ENCODE results near the gene SLC22A4. TPM values are rescaled to one million over a fixed set of nuclear protein-coding genes. Genes with fewer than 3 reads are reported as not detected.

Gene SLC22A4
- 2.2 TPM for total RNA-seq
- long read RNA-seq, partial matches to known transcripts = 1 of 6 reads
- long read RNA-seq, other reads (novel, unspliced or antisense) = 5 of 6 reads

- intact Hi-C loops (cut with DNase I) = loop anchor here (2.0 to 5.0 kb wide), 3 partner anchors 67 to 203 kb away; partner anchors contain the start of gene P4HA2
Measured at GRCh38 chr5:132293992-132294727, at the start of gene SLC22A4. Gene SLC22A4, plus strand, starts transcription at chr5:132294394. Its CDS starts 223 bp downstream, at chr5:132294617.

DNA sequence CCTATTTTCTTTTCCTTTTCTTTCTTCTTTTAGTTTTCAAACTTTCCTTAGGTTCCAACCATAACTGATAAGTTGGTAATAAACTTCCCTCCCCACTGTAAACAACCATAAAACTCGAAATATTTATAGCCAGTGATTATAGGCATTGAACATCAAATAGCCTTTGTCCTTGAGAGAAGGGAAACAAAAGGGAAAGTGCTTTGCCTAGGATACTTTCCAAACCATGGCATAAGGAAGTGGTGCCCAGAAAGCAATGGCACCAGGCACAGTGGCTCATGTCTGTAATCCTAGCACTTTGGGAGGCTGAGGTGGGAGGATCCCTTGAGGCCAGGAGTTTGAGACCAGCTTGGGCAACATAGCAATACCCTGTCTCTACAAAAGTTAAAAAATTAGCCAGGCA lies 48.6 kb upstream of the SLC22A4 start:
- intact Hi-C loops (cut with DNase I) = no loop called here
- DNase-seq (ENCODE audit: low spot score) = no peak

More at GRCh38 chr5:132293992-132294727, at the start of gene SLC22A4:
- peak; percentile 96 for DNase-seq (ENCODE audit: low spot score)

DNA sequence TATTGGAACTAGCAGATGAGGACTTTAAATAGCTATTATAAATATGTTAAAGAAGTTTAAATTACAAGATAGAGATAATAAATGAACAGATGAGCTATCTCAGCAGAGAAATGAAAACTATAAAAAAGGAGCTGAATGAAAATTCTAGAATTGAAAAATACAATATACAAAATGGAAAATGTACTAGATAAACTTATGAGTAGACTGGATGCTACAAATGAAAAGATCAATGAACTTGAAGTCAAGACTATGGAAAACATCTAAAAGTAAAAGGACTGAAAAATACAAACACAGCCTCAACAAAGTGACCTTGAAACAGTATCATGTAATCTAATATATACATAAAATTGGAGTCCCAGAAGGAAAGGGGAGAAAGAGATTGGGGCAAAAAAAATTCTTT lies 47.4 kb upstream of the SLC22A4 start:
- DNase-seq (ENCODE audit: low spot score) = no peak
- intact Hi-C loops (cut with DNase I) = no loop called here

- intact Hi-C loops (cut with DNase I) = no loop called here
- DNase-seq (ENCODE audit: low spot score) = no peak
Measured at GRCh38 chr5:132250547-132250946, 43.6 kb upstream of the SLC22A4 start.

- intact Hi-C loops (cut with DNase I) = no loop called here
- DNase-seq (ENCODE audit: low spot score) = no peak
Measured at GRCh38 chr5:132251220-132251725, 42.9 kb upstream of the SLC22A4 start.

DNA sequence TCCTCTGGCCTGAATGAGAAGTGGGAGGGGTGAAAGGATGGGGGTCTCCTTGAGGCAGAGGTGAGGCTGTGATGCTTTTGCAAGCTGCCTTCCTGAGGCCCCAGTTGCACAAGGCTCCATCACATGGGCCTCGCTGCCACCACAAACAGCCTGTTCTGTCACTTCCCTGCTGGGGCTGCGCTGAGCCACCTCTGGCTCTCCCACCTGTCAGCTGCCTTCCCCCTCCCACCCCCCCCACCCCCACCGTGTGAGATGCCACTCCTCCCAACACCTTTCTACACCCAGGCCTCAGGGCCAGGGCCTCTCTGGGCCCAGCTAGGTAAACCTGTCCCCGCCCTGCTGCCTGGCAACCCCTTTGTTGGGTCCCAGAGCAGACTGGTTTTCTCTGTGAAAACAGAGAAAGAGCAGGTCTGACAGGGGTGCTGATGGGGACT lies 41.2 kb upstream of the SLC22A4 start:
- intact Hi-C loops (cut with DNase I) = no loop called here
- DNase-seq (ENCODE audit: low spot score) = no peak

DNA sequence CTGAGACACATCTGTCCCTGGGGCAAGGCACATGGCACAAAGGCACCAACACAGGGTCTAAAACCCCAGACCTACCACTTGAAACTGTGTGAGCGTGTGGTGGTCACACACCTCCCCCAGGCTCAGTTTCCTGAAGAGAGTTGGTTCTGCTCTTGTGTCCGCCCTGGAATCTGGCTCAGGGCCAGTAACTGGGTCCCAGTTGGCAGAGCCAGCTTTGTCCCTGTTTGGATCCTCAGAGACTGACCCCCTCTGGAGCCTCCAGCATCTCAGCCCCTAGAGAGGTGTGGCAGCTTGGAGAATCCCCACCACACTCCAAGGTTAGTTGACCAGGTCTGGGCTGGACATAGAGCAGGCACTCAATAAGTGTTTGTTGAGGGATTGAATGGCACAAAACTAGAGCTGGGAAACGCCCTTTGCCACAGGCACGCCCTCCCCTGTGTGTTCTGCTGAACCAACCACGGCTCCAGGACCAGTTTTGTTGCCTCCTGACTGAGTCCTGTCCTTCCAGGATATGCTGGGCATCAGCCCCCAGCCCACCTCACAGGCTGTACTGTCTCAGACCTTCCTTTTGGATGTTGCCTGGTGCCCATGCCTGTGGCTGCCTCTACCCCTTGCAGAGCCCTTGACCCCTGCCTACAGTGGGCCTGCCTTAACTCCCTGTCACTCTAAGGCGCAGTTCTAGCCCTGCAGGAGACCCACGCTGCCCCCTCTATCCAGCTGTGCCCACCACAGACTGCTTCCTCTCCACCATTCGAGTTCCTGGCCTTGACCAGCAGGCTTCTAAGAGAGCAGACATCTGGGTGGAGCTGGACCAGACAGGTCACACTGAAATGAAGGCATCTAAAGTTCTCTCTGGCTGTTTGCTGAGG lies 40.5 kb upstream of the SLC22A4 start:
- DNase-seq (ENCODE audit: low spot score) = no peak
- intact Hi-C loops (cut with DNase I) = no loop called here

- DNase-seq (ENCODE audit: low spot score) = no peak
- intact Hi-C loops (cut with DNase I) = no loop called here
Measured at GRCh38 chr5:132254321-132254977, 39.7 kb upstream of the SLC22A4 start.

GRCh38 chr5:132256086-132256782 lies 38.0 kb upstream of the SLC22A4 start:
- no peak for DNase-seq (ENCODE audit: low spot score)

GRCh38 chr5:132256783-132257130 lies 37.4 kb upstream of the SLC22A4 start:
- DNase-seq (ENCODE audit: low spot score) = no peak
- intact Hi-C loops (cut with DNase I) = no loop called here

More at GRCh38 chr5:132256086-132256782, 38.0 kb upstream of the SLC22A4 start:
- intact Hi-C loops (cut with DNase I) = no loop called here

DNA sequence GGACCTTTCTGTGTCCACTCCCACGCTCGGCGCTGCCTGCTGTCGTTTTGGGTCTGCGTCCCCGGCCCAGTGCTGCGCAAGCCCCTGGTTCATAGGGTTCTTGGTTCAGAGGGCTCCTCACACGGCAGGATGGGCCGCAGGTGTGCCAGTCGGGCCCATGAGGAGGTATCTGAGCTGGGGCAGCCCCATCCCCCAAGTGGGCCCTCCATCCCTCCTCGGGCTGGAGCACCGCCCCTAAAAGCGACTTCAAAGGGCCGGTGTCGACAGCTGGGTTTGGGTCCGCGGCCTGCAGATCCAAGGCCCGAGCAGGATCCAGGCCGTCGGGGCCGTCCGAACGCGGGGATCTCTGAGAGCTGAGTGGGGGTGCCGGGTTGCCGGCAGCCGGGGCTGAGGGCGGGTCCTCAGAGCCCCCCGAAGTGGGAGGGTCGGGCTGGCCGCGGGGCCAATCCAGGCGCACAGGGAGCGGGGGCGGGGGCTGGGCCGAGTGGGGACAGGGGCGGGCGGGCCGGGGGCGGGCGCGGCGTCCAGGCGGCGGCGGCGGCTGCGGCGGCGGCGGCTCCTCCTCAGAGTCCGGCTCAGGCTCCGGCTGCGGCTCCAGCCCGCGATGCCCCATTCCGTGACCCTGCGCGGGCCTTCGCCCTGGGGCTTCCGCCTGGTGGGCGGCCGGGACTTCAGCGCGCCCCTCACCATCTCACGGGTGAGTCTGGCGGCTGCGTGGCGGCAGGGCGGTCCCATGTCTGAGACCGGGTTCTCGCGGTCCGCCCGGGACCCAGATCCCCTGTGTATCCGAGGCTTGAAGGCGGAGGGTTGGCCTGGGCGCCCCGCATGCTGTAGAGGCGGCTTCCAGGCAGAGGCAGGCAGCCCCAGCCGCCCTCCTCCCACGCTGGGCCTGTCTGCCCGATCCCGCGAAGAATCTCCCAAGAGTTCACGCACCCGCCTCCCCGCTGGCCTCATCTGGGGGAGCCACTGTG lies 36.8 kb upstream of the SLC22A4 start, which contains the start of gene PDLIM4:
Gene PDLIM4 (plus strand): TSS at position 566 of the 971 bp plus-strand sequence. CDS start 39 bp downstream, at position 605.
- no peak for DNase-seq (ENCODE audit: low spot score)

DNA sequence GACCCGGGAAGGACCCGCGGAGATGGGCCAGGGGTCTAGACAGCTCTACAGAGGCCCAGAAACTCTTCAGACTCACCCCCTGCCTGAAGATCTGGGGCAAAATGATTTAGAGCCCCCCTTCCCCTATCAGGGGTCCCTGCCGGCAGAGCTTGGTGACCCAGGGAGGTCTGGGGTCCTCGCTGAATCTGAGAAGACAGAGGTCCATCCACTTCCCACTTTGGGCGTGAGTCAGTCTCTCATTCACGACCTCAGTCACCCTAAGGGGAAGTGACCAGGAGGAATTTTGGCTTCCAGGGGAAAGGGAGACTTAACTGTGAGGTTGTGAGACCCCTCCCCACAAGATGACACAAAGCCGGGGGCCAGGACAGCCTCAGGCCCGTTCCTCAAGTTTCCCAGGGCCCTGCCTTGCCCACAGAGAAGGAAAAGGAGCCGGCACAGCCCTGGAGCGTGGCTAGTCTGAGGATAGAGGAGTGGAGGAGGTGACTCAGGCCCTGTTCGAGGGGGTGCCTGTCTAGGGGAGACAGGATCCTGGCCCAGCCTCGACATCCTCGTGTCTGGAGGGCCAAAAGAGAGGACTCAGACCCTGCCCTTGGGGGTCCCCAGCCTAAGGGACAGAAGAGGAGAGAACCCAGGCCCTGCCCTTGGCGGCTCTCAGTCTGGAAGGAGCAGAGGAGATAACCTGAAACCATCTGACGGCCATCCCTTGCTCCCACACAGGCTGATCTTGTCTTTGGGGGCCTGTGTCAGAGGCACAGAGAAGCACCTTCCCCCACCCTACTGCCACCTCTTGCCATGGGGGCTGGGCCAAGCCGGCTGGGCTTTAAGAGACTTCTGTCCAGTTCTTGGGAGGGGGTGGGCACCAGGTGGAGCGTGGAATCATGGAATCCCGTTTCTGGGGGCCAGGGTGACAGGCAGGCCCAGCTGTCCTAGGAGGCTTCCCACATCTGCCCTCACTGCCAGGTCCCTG lies 35.8 kb upstream of the SLC22A4 start:
- intact Hi-C loops (cut with DNase I) = no loop called here
- DNase-seq (ENCODE audit: low spot score) = no peak

More for the DNA sequence above, 36.8 kb upstream of the SLC22A4 start, which contains the start of gene PDLIM4:
- intact Hi-C loops (cut with DNase I) = no loop called here

DNA sequence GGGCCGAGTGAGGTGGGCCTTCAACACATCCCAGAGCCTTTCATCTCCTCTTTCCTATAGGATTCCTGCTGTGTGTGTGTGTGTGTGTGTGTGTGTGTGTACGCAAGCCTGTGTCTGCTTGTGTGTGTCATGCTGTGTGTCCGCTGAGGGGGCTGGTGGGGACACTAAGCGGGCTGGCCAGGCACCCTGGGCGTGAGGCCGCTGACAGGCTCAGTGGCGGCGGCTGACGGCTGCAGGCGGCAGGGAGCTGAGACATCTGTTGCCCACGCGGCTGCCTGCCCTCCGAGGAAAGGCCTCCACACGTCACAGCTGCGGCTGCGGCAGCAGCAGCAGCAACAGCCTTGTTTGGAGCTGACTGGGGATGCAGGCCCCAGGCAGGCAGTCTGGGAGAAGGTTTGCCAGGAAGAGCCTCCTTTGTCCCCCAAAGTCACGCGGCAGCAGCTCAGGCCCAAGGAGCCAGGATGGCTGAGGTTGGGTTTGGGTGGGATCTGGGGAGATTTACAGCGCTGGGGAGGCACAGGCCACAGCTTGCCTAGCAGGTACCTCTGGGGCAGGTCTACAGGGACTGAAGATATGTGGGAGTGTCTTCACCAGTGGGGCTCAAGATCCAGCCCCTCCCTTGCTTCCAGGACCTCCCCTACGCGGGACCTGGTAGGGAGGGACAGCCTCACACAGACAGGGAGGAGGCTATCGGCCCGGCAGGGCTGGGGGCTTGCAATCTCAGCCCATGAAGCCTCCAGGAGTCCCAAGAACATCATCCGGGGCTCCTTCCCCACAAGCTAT lies 34.9 kb upstream of the SLC22A4 start:
- DNase-seq (ENCODE audit: low spot score) = no peak
- intact Hi-C loops (cut with DNase I) = no loop called here

GRCh38 chr5:132260051-132260450 lies 34.1 kb upstream of the SLC22A4 start:
- intact Hi-C loops (cut with DNase I) = no loop called here
- DNase-seq (ENCODE audit: low spot score) = no peak

DNA sequence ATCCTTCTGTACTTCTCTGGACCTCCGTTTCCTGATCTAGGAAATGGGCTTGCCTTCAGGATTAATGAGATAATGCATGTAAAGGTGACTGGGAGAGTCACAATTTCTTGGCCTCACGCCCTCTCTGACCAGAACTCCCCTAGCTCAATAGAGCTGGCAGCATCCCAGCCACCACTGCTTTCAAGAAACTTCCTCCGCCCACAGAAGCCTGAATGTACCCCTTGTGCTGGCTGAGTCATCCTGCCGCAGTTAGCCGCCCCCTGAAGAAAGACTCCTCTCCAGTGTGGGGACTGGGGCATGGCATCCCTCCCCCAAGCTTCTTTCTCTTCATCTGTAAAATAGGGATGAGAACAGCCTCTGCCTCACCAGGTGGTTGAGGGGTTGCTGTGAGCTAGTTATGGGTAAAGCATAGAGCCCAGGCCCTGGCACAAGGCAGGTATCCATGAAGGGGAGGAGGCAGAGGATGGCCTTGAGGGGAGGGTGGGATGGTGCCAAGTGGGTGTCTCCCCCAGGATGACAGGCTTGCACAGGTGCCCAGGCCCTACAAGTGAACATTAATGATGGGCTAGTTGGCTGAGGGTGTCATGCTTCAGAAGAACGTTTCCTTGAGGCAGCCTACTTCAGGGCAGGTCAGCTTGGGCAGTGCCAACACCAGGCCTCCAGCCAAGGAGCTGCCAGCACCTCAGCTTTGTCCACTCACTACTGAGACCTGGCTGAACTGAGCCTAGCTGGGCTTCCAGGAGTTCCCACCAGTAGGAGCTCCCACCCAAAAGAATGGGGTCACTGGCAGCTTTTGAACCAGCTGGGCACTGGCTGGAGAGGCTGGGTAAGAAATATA lies 33.3 kb upstream of the SLC22A4 start:
- intact Hi-C loops (cut with DNase I) = no loop called here

More for the DNA sequence above, 33.3 kb upstream of the SLC22A4 start:
- no peak for DNase-seq (ENCODE audit: low spot score)
